Measurements from ENCODE around the gene GLP2R. TPM values are rescaled to one million over a fixed set of nuclear protein-coding genes. Genes with fewer than 3 reads are reported as not detected.

The GLP2R gene
- total and polyA plus RNA-seq, 4 experiments from 2014 or later: not detected

GRCh38 chr17:9790316-9790715 is 35.4 kb upstream of the GLP2R start:
- POLR2A ChIA-PET (ENCODE audit: partially characterized antibody): no interaction called here
- H3K27ac Mint-ChIP-seq: no peak overlapping the region
- H3K4me1 Mint-ChIP-seq: no peaks in the 10 kb centered on the region
- Histone ChIP-seq H3K9me3 (ENCODE audit: control insufficient read depth in 1 of 2, low read length in 2 of 2) (no peaks in the 10 kb centered on the region), H3K36me3 (ENCODE audit: insufficient read depth, low read length) (no peaks in the 10 kb centered on the region), H3K27ac (ENCODE audit: low read depth, low read length) (no peak overlapping the region), H3K27me3 (ENCODE audit: insufficient read depth, low read length) (no peaks in the 10 kb centered on the region), H3K4me3 (ENCODE audit: low read length in 2 of 2) (no peak overlapping the region), H3K4me1 (ENCODE audit: insufficient read depth, low read length) (no peaks in the 10 kb centered on the region)
- DNase-seq: no peak
- H3K4me3 Mint-ChIP-seq: no peak overlapping the region
- no peaks in the 10 kb centered on the region for H3K36me3 Mint-ChIP-seq
- CTCF ChIA-PET (ENCODE audit: partially characterized antibody): interaction anchor here (0.6 kb wide), 1 partner anchor 21 kb away, joined by 3 read pairs; no protein-coding TSS in a partner anchor
- peaks cover 0 to 6% of the 10 kb centered on the region in 2 donors for H3K27me3 Mint-ChIP-seq
- intact Hi-C loops (cut with micrococcal nuclease): no loop called here
- no peaks in the 10 kb centered on the region for H3K9me3 Mint-ChIP-seq

DNA sequence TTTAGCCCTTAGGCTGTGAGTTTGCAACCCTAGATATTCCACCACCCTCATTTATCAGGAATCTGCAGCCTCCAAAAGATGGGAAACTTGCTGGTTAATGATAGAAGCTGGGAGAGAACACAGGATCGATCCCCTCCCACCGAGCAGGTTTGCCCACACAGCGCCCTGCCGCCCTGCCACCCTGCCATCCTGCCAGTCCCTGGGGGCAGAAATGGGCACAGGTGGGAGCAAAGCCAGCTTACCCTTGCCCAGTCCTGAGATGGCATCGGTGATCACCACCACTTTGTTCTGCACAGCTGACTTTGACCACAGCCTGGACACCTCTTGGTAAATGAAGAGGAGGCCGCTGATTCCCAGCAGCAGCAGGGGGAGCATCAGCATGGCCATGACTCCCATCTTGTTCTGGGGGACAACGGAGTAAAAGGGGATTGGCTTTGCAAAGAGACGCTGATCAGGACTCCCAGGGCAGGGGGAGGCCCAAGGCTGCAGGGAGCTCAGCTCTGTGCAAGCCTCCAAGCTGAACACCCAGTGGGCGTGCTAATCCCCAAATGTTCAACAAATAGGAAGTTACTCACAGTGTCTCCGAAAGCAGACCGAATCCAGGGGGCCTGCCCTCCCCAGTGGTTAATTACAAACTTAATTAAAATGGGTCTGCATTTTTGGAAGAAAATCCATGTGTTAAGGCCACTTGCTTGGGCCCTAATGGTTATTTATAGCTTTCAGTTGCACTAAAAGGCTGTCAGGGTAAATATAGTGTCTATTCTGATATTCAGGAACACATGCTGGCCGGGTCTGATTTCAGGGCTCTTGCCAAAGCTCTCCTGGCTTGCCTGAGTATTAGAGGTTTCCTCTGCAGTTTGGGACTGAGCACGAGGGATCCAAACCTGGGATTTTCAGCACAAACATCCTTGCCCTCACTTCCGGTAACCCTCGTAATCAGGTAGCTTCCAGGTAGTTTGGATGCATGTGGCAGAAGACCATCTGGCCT is 34.5 kb upstream of the GLP2R start, which contains the start of gene DHRS7C:
Gene DHRS7C, minus strand, starts transcription at position 704 of the 988 bp plus-strand sequence. Its CDS starts 308 bp downstream, at position 396.
- no peaks in the 10 kb centered on the region for H3K36me3 Mint-ChIP-seq
- H3K27ac Mint-ChIP-seq: no peak within 1 kb of the TSS
- peaks cover 0 to 6% of the 10 kb centered on the region in 2 donors for H3K27me3 Mint-ChIP-seq
- Histone ChIP-seq H3K27ac (ENCODE audit: low read depth, low read length) (no peak within 1 kb of the TSS), H3K4me1 (ENCODE audit: insufficient read depth, low read length) (no peaks in the 10 kb centered on the region), H3K9me3 (ENCODE audit: control insufficient read depth in 1 of 2, low read length in 2 of 2) (no peaks in the 10 kb centered on the region), H3K4me3 (ENCODE audit: low read length in 2 of 2) (no peak within 1 kb of the TSS), H3K36me3 (ENCODE audit: insufficient read depth, low read length) (no peaks in the 10 kb centered on the region), H3K27me3 (ENCODE audit: insufficient read depth, low read length) (no peaks in the 10 kb centered on the region)
- ChIA-PET POLR2A (ENCODE audit: partially characterized antibody) (no interaction called here), CTCF (ENCODE audit: partially characterized antibody) (interaction anchor here (0.6 kb wide), 1 partner anchor 22 kb away, joined by 3 read pairs; no protein-coding TSS in a partner anchor)
- DNase-seq: no peak
- intact Hi-C loops (cut with micrococcal nuclease): no loop called here
- H3K4me3 Mint-ChIP-seq: no peak within 1 kb of the TSS
- H3K9me3 Mint-ChIP-seq: no peaks in the 10 kb centered on the region
- no peaks in the 10 kb centered on the region for H3K4me1 Mint-ChIP-seq

DNA sequence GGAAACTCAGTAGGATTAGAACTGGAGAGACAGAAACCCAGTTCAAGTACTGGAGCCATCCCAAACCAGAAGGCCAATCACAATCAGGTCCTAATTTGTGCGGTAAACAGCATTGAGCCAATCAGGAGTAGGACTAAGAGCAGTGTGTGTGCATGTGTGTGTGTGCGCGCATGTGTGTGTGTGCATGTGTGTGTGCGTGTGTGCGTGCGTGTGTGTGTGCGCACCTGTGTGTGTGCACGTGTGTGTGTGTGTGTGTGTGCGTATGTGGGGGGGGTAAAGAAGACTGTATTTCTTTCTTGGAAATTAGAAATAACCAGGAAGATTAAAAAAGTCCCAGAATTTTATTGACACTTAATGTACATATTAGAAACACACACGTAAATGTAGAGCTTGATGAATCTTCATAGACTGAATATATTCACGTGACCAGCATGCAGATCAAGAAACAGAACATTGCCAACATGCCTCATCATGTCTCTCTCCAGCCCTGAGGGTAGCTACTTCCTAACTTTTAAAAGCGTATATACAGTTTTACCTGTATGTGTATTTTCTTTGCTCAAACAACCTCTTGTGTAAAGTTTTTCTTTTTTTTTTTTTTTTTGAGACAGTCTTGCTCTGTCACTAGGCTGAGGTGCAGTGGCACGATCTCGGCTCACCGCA is 33.4 kb upstream of the GLP2R start:
- intact Hi-C loops (cut with micrococcal nuclease): no loop called here
- no peak overlapping the region for H3K27ac ChIP-seq (ENCODE audit: low read depth, low read length)
- ChIA-PET POLR2A (ENCODE audit: partially characterized antibody) (no interaction called here), CTCF (ENCODE audit: partially characterized antibody) (no interaction called here)
- Mint-ChIP-seq H3K9me3 (no peaks in the 10 kb centered on the region), H3K27me3 (peaks cover 0 to 6% of the 10 kb centered on the region in 2 donors), H3K27ac (no peak overlapping the region), H3K36me3 (no peaks in the 10 kb centered on the region), H3K4me1 (no peaks in the 10 kb centered on the region), H3K4me3 (no peak overlapping the region)
- H3K27me3 ChIP-seq (ENCODE audit: insufficient read depth, low read length): no peaks in the 10 kb centered on the region
- H3K4me1 ChIP-seq (ENCODE audit: insufficient read depth, low read length): no peaks in the 10 kb centered on the region
- H3K9me3 ChIP-seq (ENCODE audit: control insufficient read depth in 1 of 2, low read length in 2 of 2): no peaks in the 10 kb centered on the region
- no peak overlapping the region for H3K4me3 ChIP-seq (ENCODE audit: low read length in 2 of 2)
- no peaks in the 10 kb centered on the region for H3K36me3 ChIP-seq (ENCODE audit: insufficient read depth, low read length)
- DNase-seq: no peak

DNA sequence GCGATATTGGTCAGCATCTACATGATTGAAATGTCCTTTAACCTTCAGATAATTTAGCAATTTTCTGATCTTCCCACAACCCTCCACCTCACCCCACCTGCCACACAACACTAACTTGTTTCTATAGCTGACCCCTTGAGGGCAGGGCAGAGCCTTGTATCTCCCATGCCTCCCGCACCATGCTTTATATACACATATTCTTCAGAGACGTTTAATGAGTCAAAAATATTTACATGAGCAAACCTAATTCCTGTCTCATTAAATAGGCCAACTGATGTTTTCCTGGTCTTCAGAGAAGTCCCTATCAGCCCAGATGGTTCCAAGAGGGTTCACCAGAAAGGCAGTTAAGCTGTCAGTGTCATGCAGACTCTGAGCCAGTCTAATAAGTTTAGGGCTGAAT is 27.7 kb upstream of the GLP2R start:
- no peak for DNase-seq
- Mint-ChIP-seq H3K9me3 (no peaks in the 10 kb centered on the region), H3K27ac (no peak overlapping the region), H3K36me3 (no peaks in the 10 kb centered on the region), H3K4me3 (no peak overlapping the region), H3K4me1 (no peaks in the 10 kb centered on the region), H3K27me3 (peaks cover 6 to 10% of the 10 kb centered on the region in 2 donors)
- ChIA-PET POLR2A (ENCODE audit: partially characterized antibody) (no interaction called here), CTCF (ENCODE audit: partially characterized antibody) (no interaction called here)
- intact Hi-C loops (cut with micrococcal nuclease): no loop called here
- H3K9me3 ChIP-seq (ENCODE audit: control insufficient read depth in 1 of 2, low read length in 2 of 2): no peaks in the 10 kb centered on the region
- H3K27ac ChIP-seq (ENCODE audit: low read depth, low read length): no peak overlapping the region
- no peaks in the 10 kb centered on the region for H3K27me3 ChIP-seq (ENCODE audit: insufficient read depth, low read length)
- no peak overlapping the region for H3K4me3 ChIP-seq (ENCODE audit: low read length in 2 of 2)
- H3K36me3 ChIP-seq (ENCODE audit: insufficient read depth, low read length): no peaks in the 10 kb centered on the region
- no peaks in the 10 kb centered on the region for H3K4me1 ChIP-seq (ENCODE audit: insufficient read depth, low read length)

DNA sequence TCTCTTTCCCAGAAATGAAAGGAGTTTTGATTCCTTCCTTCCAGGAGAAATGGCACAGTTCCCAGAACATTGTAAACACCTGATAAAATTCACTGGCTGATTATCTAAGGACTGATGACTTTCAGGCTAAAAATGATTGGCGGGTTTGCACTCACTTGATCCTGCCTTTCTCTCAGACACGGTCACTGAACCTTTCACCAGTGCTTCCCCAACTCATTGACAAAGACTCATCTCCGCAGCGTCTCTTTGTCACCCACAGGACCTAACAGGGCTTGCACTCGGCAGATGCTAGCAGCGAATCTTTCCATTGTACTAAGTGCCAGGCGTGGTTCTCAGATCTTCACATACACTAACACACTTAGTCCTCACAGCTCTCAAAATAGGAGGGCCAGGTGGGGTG is 27.0 kb upstream of the GLP2R start:
- no peak for DNase-seq
- no peaks in the 10 kb centered on the region for H3K9me3 ChIP-seq (ENCODE audit: control insufficient read depth in 1 of 2, low read length in 2 of 2)
- intact Hi-C loops (cut with micrococcal nuclease): no loop called here
- no peaks in the 10 kb centered on the region for H3K36me3 ChIP-seq (ENCODE audit: insufficient read depth, low read length)
- ChIA-PET CTCF (ENCODE audit: partially characterized antibody) (no interaction called here), POLR2A (ENCODE audit: partially characterized antibody) (no interaction called here)
- no peaks in the 10 kb centered on the region for H3K27me3 ChIP-seq (ENCODE audit: insufficient read depth, low read length)
- Mint-ChIP-seq H3K36me3 (no peaks in the 10 kb centered on the region), H3K4me3 (no peak overlapping the region), H3K27ac (no peak overlapping the region), H3K27me3 (peaks cover 8 to 14% of the 10 kb centered on the region in 2 donors), H3K4me1 (no peaks in the 10 kb centered on the region), H3K9me3 (peaks cover 0 to 4% (median under 1%) of the 10 kb centered on the region in 8 donors)
- H3K4me1 ChIP-seq (ENCODE audit: insufficient read depth, low read length): no peaks in the 10 kb centered on the region
- no peak overlapping the region for H3K4me3 ChIP-seq (ENCODE audit: low read length in 2 of 2)
- H3K27ac ChIP-seq (ENCODE audit: low read depth, low read length): no peak overlapping the region

DNA sequence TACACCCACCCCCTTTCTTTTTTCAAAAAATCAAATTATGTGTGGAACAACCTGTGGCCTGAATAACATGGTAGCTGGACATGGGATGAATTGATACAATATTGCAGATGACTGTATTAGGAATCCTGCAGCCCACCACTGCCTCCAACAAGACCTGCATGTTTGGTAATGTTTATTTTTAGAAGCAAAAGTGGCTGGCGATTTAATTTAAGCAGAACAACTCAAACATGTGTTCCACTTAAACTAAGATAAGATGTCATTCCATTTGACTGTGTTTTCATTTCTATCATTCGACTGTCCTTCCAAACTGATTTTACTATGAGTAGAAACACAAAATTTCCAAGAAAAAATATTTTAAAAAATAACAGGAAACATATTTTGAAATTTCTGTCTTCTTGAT is 24.2 kb upstream of the GLP2R start:
- ChIA-PET CTCF (ENCODE audit: partially characterized antibody) (no interaction called here), POLR2A (ENCODE audit: partially characterized antibody) (no interaction called here)
- intact Hi-C loops (cut with micrococcal nuclease): no loop called here
- no peaks in the 10 kb centered on the region for H3K4me1 Mint-ChIP-seq
- H3K9me3 Mint-ChIP-seq: peaks cover 0 to 9% (median 3%) of the 10 kb centered on the region in 8 donors
- H3K36me3 ChIP-seq (ENCODE audit: insufficient read depth, low read length): no peaks in the 10 kb centered on the region
- H3K4me1 ChIP-seq (ENCODE audit: insufficient read depth, low read length): no peaks in the 10 kb centered on the region
- no peaks in the 10 kb centered on the region for H3K27me3 ChIP-seq (ENCODE audit: insufficient read depth, low read length)
- no peak overlapping the region for H3K27ac Mint-ChIP-seq
- H3K4me3 Mint-ChIP-seq: no peak overlapping the region
- DNase-seq: no peak
- no peak overlapping the region for H3K4me3 ChIP-seq (ENCODE audit: low read length in 2 of 2)
- H3K9me3 ChIP-seq (ENCODE audit: control insufficient read depth in 1 of 2, low read length in 2 of 2): no peaks in the 10 kb centered on the region
- no peaks in the 10 kb centered on the region for H3K36me3 Mint-ChIP-seq
- H3K27ac ChIP-seq (ENCODE audit: low read depth, low read length): no peak overlapping the region
- H3K27me3 Mint-ChIP-seq: peaks cover 13 to 16% of the 10 kb centered on the region in 2 donors

- H3K27ac Mint-ChIP-seq: no peak overlapping the region
- H3K27me3 ChIP-seq (ENCODE audit: insufficient read depth, low read length): no peaks in the 10 kb centered on the region
- ChIA-PET POLR2A (ENCODE audit: partially characterized antibody) (no interaction called here), CTCF (ENCODE audit: partially characterized antibody) (no interaction called here)
- intact Hi-C loops (cut with micrococcal nuclease): no loop called here
- no peak for DNase-seq
- H3K4me1 ChIP-seq (ENCODE audit: insufficient read depth, low read length): no peaks in the 10 kb centered on the region
- H3K4me3 Mint-ChIP-seq: no peak overlapping the region
- no peaks in the 10 kb centered on the region for H3K36me3 ChIP-seq (ENCODE audit: insufficient read depth, low read length)
- no peaks in the 10 kb centered on the region for H3K4me1 Mint-ChIP-seq
- H3K4me3 ChIP-seq (ENCODE audit: low read length in 2 of 2): no peak overlapping the region
- H3K27ac ChIP-seq (ENCODE audit: low read depth, low read length): no peak overlapping the region
- H3K9me3 ChIP-seq (ENCODE audit: control insufficient read depth in 1 of 2, low read length in 2 of 2): no peaks in the 10 kb centered on the region
- H3K36me3 Mint-ChIP-seq: no peaks in the 10 kb centered on the region
- H3K9me3 Mint-ChIP-seq: peaks cover 0 to 9% (median 3%) of the 10 kb centered on the region in 8 donors
- peaks cover 13 to 16% of the 10 kb centered on the region in 2 donors for H3K27me3 Mint-ChIP-seq
Observed at GRCh38 chr17:9802294-9802693, 23.4 kb upstream of the GLP2R start.

All from CD4-positive, alpha-beta memory T cell (primary cell).